Stomach (tissue), 4 donors: ENCODE results near the gene CSTF1.

Source experiments
- POLR2A ChIP-seq, 4 donors: fragments of 450-650 bp; IDR thresholded peaks; one replicate each; pipeline ENCODE4 v1.6.1; 2016; ENCODE audit warnings: antibody characterized with exemption in 4 of 4, control low read depth in 2 of 4, mild to moderate bottlenecking in 1 of 4, moderate library complexity in 1 of 4
- TF ChIP-seq, protein P1 (sequence below), 7 experiments: fragments of 450-650 bp in 4 of 7; fragments of 200-600 bp in 3 of 7; sonication (generic) in 3 of 7; IDR thresholded peaks; one replicate each; pipeline ENCODE4 v1.5.1; 2016 to 2019; ENCODE audit warnings: antibody characterized with exemption in 7 of 7, control low read depth in 2 of 7, mild to moderate bottlenecking in 1 of 7

DNA sequence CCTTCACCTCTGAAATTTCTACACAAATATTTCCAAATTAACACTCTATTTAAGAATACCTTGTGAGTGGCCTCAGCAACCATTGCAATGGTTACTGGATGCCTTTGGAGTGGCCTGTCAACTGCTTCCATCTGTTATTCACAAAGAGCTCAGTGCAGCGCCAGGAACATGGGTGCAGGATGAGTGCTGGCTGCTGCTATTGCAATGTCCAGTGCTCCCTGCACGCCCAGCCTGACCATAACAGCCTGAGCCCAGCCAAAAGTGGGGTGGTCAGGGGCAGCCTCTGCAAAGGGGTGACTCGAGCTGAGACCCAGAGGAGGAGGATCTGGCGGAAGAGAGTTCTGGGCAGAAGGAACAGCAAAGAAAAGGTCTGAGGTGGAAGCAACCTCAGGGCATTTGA, 38.0 kb downstream of the CSTF1 start:
- TF ChIP-seq, protein P1, sequence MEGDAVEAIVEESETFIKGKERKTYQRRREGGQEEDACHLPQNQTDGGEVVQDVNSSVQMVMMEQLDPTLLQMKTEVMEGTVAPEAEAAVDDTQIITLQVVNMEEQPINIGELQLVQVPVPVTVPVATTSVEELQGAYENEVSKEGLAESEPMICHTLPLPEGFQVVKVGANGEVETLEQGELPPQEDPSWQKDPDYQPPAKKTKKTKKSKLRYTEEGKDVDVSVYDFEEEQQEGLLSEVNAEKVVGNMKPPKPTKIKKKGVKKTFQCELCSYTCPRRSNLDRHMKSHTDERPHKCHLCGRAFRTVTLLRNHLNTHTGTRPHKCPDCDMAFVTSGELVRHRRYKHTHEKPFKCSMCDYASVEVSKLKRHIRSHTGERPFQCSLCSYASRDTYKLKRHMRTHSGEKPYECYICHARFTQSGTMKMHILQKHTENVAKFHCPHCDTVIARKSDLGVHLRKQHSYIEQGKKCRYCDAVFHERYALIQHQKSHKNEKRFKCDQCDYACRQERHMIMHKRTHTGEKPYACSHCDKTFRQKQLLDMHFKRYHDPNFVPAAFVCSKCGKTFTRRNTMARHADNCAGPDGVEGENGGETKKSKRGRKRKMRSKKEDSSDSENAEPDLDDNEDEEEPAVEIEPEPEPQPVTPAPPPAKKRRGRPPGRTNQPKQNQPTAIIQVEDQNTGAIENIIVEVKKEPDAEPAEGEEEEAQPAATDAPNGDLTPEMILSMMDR (IDR thresholded peaks at IDR 0.05) = no peak
- TF ChIP-seq POLR2A (IDR thresholded peaks at IDR 0.05) = no peak
